Measurements from ENCODE around the gene TRNT1.

The TRNT1 gene

DNA sequence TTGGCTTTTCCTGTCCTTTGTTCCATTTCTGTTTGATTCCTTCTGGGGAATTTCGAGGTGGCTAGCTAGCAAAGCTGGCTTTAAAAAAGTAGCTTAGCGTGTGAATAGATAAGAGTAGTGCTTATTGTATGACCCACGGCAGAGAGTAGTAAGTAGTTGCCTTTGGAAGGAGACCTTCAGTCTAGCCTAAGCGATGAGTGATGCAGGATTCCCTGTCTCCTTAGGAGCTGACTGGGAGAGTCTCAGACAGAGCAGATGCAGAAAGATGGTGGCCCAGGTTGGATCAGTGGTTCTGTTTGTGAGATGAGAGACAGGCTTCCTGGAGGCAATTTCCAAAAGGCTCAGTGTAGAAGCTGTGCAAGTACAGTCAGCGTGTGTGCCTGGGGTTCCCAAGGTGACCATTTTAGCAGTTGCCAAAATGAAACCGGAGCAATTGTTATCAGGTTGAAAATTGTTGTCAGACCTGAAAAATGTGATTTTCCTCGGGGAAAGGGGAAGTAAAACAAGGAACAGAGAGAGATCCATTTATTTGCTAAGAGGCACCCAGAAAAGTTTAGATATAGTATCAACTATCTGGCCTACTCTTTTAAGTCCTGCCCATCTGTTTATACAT, 15.9 kb upstream of the TRNT1 start:
- DNase-seq (ENCODE audit: low spot score), result no peak

DNA sequence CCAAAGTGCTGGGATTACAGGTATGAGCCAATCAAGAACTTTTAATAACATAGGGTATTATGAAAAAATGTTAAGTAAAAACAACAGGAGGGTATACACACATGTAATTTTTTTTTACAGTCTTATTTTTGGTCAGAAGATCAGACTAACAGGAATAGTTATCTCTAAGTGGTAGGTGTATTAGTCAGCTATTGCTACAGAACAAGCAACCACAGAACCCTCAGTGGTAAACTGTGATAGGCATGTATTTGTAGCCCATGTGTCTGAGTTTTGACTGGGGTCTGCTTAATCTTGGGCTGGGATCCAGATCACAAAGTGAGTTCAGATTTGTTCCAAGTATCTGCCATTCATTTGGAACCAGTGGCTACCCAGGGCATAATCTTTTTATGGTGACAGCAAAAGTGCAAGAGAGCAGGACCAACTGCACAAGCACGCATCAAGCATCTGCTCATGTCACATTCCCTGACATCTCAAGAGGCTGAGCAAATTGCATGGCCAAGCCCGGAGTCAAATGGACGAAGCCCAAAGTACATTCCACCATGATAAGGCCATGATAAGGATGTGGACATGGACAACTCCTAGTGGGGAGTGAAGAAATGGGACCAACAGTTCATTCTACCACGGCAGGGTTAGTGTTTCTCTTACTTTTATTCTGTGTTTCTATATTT, 13.6 kb upstream of the TRNT1 start:
- no peak for DNase-seq (ENCODE audit: low spot score)

- DNase-seq (ENCODE audit: low spot score), result no peak
Measured at GRCh38 chr3:3117651-3118050, 9.1 kb upstream of the TRNT1 start.

DNA sequence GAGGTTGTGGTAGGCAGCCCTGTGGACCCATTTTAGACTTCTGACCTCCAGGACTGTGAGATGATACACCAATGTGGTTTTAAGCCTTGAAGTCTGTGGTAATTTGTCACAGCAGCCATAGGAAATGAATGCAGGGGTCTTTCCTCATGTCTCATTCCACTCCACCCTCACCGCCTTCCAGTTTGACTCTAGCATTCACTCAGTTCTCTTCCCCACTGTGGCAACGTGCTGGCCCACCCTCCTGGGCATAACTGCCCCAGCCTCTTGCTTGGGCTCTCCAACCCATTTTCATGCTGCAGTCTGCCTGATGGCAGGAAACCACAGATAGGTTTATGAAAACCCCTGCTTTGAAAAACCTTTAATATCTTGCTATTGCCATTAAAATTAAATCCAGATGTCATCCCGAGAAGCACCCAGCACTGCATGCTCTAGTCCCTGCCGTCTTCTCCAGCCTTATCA, 7.3 kb upstream of the TRNT1 start:
- DNase-seq (ENCODE audit: low spot score), result no peak

- DNase-seq (ENCODE audit: low spot score), result no peak
Measured at GRCh38 chr3:3125977-3126376, 763 bp upstream of the TRNT1 start.

DNA sequence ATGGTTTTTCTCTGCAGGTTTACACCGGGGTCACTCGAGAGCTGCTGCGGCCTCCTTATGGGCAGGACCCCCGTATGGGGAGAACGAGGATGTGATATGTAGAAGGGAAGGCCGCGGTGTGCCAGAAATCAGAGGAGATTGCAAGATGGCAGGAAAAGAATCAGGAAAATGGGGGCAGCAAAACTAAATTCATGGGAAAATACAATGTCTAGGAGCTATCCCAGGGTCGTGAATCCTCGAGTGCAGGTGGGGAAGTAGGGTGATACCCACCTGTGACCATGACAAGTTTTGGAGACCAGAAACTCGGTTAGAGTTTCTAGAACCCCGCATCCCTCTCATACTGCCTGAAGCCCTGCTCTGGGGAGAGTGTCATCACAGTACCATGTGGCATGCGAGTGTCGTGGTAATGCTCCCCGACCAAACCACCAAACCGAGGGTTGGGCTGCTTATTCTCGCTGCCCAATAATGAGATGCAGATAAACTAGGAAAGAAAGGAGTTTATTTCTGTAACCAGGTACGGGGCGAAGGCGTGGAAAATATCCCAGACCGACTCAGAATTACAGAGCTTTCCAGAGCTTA, 781 bp downstream of the TRNT1 start:
- no peak for DNase-seq (ENCODE audit: low spot score)

DNA sequence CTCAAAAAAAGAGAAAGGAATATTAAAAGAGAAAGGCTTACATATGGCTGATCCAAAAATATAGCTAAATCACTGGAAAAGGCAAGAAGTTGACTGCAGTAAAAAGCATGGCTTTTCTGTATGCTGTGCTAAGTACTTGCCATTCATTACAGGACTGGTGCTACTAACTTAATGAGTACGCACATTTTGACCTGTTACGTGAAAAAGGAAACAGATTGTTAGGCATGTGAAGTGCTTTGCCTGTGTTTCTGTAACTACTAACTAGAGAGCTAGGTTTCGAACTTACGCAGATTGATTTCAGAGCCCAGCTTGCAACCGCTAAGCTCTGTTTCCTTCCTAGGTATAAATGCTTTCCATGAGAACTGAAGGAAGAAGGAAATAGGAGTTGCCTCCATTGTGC, 2.8 kb downstream of the TRNT1 start:
- no peak for DNase-seq (ENCODE audit: low spot score)

GRCh38 chr3:3133500-3133899, 6.8 kb downstream of the TRNT1 start:
- no peak for DNase-seq (ENCODE audit: low spot score)

GRCh38 chr3:3134750-3135448, 8.2 kb downstream of the TRNT1 start:
- no peak for DNase-seq (ENCODE audit: low spot score)

DNA sequence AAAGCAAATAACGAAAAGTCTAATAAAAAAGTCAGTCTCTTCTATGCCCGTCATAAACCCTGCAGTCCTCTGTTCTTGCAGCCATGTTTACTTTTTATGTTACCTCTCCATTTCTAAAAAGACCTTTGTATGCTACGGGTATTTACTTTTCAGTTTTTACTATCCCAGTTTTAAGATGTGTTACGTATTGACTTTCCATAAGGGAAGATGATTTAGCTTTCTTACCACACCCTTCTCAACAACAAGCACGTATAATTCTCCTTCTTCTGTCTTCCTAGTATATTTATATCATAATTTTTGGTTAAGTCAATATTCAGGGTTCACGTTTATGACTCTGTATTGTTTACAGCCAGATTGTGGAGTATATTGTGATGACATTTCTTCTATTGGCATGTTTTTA, 10.8 kb downstream of the TRNT1 start:
- DNase-seq (ENCODE audit: low spot score), result no peak

- no peak for DNase-seq (ENCODE audit: low spot score)
Measured at GRCh38 chr3:3141939-3142338, 15.2 kb downstream of the TRNT1 start.

DNA sequence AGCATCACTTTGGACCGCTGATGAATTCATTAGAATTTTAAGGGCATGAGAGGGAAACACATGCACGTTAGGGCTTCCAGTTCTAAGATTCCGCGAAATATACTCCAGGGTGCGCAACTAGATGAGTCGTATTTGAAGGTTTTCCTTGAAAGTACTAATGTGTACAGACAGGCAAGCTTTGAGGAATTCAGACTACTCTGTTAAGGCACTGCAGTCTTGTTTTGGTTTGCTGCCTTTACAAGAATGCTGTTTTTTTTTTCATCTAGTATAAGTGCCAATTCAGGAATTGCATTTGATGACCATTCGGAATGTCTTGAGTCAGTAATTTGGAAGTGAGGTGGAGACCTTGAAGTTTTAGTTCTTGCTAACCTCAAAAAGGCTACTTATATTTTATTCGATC, 19.1 kb downstream of the TRNT1 start:
- no peak for DNase-seq (ENCODE audit: low spot score)

- no peak for DNase-seq (ENCODE audit: low spot score)
Measured at GRCh38 chr3:3149560-3149959, 22.8 kb downstream of the TRNT1 start.

DNA sequence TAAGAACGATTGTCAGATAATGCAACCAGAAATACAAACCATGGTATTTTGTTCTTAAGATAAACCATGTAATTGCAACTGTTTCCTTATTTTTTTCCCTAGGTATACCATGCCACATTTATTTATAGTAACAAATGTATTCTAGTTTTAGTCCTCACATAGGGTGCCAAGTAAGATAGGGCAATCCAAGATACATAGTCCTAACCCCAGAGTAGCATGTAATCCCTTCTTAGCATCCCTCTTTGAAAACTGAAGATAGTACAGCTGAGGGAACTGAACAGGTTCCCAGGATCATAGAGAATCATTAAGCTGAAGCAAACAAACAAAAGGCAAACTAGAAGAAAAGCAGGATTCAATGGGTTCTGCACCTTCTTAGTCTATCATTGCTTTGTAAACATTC, 24.8 kb downstream of the TRNT1 start:
- DNase-seq (ENCODE audit: low spot score), result no peak

- no peak for DNase-seq (ENCODE audit: low spot score)
Measured at GRCh38 chr3:3154879-3155610, 28.3 kb downstream of the TRNT1 start.

DNA sequence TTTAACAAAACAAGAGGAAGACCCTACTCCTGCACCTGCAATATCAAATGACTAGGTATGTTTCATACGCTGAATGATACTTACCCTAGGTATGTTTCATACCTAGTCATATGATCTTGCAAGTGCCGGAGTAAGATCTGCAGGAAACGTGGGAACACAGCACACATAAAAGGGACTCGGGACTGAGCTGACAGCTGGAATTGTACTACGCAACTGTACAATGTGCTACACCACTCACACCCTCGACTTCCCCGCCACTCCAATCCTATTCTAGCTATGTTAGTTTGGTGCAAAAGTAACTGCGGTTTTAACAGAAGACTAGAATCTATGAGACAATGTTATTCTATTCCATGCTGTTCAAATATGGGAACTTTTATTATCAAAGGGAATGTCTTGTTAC, 30.7 kb downstream of the TRNT1 start:
- no peak for DNase-seq (ENCODE audit: low spot score)

GRCh38 chr3:3160826-3161225, 34.1 kb downstream of the TRNT1 start:
- DNase-seq (ENCODE audit: low spot score), result no peak

GRCh38 chr3:3165241-3165640, 38.5 kb downstream of the TRNT1 start:
- no peak for DNase-seq (ENCODE audit: low spot score)

GRCh38 chr3:3165650-3166049, 38.9 kb downstream of the TRNT1 start:
- DNase-seq (ENCODE audit: low spot score), result no peak

- no peak for DNase-seq (ENCODE audit: low spot score)
Measured at GRCh38 chr3:3170998-3171397, 44.3 kb downstream of the TRNT1 start.

GRCh38 chr3:3172627-3173026, 45.9 kb downstream of the TRNT1 start:
- DNase-seq (ENCODE audit: low spot score), result no peak

DNA sequence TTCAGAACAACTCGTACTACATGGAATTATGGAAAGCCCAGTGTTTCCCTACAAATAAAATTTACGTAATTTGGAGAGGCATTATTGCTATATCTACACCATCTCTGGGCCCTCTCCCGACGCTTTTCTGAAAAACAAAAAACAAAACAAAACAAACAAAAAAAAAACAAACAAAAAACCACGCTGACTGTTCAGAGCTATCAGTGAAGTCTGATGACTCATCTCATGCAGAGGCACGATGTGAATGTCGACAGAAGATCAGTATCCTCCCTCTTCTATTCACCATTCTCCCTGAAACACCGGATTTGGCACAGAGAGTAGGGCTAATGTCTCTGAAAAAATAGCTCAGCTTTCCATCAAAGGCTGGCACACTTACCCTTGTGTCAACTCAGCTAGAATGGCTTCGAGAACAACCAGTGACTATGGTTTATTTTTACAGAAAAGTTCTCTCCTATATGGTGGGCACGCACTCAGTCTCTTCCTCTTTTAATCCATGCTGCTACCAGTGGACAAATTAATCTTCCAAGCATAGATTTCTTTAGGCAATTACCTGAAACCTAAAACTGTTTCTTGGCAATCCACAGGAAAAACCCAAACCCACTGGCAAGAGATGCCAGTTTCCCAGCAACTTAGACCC, 51.2 kb downstream of the TRNT1 start:
- no peak for DNase-seq (ENCODE audit: low spot score)
